NCI-H187 treated with DMSO at 0.1 percent for 48 hours (cell line): ENCODE results near the gene LRTM2.

Source experiments
- DNase-seq: peaks from one replicate; lab custom pipeline; 2025; lab: John Stamatoyannopoulos, UW

Gene LRTM2

DNA sequence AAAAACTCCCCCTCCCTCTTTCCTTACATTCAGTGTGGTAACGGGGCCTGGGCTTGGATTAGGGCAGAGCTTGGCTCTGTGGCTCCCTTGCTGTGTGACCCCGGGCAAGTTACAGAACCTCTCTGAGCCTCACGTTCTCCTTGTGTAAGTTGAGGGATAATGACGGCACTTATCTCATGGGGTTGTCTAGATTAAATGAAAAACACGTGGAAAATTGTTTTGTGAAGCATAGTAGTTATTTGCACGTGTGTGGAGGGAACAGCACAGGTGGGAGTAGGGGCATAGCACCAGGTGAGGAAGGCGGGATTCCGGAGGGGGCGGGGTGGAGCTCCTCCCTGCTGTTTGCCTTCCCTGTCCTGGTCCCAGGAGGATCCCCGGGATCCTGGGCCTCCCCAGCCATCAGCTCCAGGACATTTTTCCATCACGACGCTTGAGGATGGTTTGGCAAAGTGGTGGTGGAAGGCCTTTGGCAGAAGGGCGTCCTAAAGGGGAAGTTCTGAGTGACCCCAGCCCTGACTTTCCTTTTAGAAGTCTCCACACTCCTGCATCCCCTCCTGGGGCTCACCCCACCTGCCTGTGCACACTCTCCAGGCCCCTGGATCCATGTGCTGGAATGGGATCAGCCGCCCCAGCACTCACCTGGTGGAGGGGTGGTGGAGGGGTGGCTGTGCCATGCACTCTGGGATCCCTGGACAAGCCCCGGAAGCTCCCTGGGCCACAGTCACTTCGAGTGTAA, 22.7 kb downstream of the LRTM2 start:
- DNase-seq = no peak

DNA sequence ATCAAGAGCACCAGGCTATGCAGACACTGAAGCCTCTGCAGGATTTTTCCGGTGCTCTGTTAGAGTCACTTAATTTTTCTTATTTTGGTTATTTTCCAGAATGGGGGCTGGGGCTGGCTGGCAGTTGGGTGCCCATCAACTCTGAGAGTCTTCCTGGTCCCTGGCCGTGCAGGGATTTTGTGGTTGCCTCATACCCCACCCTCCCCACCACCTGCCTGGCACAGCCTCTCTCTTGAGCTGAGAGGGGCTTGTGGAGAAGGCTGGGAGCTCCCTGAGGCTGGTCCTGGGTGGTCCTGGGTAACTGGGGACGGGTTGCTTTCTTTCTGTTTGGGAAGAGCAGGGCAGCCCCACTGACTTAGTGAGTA, 23.3 kb downstream of the LRTM2 start:
- DNase-seq = no peak

- no peak for DNase-seq
Observed at GRCh38 chr12:1844223-1844622, 23.9 kb downstream of the LRTM2 start.

GRCh38 chr12:1844661-1845409, 24.5 kb downstream of the LRTM2 start:
- DNase-seq = no peak

DNA sequence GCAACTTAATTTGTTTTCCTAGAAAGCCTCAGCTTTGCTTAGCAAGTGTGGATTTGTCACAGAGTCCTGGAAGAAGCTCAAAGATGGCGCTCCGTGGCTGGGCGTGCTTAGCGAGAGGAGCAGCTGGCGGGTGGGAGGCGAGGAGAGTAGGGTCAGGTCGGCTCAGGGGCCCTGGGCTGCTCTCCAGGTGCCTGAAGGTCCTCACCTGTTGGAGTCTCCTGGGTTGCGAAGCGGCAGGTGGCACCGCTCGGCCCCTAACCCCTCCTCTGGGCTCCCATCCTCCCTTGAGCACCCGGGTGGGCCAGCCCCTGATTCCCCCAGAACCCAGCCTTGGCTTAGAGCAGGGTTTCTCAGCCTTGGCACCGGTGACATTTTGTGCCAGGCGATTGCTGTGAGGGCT, 25.1 kb downstream of the LRTM2 start:
- DNase-seq = no peak

GRCh38 chr12:1845886-1846285, 25.5 kb downstream of the LRTM2 start:
- no peak for DNase-seq

- DNase-seq = no peak
Observed at GRCh38 chr12:1846421-1847405, 26.3 kb downstream of the LRTM2 start.

DNA sequence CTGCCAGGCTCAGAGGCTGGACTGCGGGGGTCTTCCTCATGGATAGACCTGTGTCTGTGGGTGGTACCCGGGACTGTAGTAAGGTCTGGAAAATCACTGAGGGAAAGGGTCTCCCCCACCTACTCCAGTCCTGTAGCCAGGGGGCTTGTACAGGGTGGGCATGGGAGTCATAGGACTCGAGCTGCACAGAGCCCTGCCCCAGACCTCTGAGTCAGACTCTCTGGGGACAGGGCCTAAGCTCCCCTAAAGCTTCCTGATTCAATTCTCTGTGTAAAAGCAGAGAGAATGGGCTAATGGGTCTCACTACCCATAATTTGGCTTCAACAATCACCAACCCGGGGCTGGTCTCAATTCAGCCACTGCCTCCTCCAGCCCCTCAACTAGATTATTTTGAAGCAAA, 27.0 kb downstream of the LRTM2 start:
- DNase-seq = no peak

- no peak for DNase-seq
Observed at GRCh38 chr12:1848146-1848545, 27.8 kb downstream of the LRTM2 start.

- no peak for DNase-seq
Observed at GRCh38 chr12:1848745-1849144, 28.4 kb downstream of the LRTM2 start.

GRCh38 chr12:1851151-1851701, 30.9 kb downstream of the LRTM2 start:
- DNase-seq = no peak

DNA sequence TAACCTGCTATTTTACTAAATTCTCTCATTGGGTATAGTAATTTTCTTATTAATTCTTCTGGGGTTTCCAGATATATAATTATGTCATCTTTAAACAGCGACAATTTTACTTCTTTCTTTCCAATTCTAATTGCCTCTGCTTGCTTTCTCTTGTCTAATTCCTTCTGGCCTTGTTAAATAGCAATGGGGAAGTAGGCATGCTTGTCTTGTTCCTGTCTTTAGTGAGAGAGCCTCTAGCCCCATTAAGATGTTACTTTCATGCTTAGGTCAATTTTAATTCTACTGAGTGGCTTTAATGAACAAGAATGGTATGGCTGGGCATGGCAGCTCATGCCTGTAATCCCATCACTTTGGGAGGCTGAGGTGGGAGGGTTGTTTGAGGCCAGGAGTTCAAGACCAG, 31.7 kb downstream of the LRTM2 start:
- DNase-seq = no peak

DNA sequence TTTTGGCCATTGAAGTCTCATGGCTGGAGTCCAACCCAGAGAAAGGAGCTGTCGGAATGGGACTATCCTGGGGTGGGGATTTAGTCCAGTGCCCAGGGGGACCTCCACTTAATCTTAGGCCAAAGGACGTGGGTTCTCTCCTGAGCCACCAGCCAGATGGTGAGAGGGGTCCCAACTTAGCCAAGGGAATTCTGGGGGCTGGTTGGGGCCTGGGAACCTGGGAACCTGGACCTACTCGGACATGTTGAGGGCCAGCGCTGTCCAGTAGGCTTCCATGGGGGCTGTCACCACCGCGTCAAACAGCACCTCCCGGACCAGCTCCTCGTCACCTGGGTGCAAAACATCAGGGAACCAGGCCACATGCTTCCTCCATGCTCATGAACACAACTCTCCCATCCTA, 33.4 kb downstream of the LRTM2 start:
- DNase-seq = no peak

GRCh38 chr12:1855241-1855640, 34.9 kb downstream of the LRTM2 start:
- no peak for DNase-seq

- no peak for DNase-seq
Observed at GRCh38 chr12:1857086-1857485, 36.7 kb downstream of the LRTM2 start.

- no peak for DNase-seq
Observed at GRCh38 chr12:1857821-1858220, 37.5 kb downstream of the LRTM2 start.

DNA sequence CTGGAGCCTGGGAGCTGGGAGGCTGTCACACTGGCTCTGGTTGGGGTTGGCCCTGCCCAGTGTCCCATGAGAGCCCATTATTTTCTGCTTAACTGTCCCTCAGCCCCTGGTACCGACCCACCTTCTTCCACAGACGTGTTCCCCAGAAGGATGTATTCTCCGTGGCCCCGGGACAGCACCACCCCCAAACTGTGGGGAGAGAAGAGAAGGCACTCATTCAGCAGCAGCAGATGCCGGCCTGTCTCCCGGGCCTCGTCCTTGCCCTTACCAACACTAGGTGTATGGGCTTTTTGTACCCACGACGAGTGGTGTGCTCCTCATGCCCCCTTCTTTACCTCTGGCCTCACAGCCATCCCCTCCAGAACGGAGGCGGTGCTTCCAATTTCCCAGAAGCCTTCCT, 38.1 kb downstream of the LRTM2 start:
- DNase-seq = no peak

DNA sequence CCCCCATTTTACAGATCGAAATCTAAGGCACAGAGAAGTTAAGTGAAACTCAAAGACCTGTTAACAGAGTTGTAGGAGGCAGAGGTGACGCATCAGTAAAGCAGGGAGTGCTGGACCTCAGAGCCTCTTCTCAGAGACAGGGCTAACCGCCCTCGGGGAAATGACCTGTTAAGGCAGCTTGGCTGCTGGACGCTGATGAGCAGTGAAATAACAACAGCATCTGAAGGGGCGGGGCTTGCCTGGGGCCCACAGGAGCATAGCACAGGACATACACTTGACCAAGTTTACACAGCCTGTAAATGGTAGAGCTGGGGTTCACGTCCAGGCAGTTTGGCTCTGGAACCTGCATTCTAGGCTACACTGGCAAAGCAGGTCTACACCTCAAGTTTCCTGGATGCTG, 39.3 kb downstream of the LRTM2 start:
- DNase-seq = no peak

- no peak for DNase-seq
Observed at GRCh38 chr12:1862973-1863372, 42.6 kb downstream of the LRTM2 start.

- DNase-seq = no peak
Observed at GRCh38 chr12:1863823-1864222, 43.5 kb downstream of the LRTM2 start.

- no peak for DNase-seq
Observed at GRCh38 chr12:1864456-1864855, 44.1 kb downstream of the LRTM2 start.

DNA sequence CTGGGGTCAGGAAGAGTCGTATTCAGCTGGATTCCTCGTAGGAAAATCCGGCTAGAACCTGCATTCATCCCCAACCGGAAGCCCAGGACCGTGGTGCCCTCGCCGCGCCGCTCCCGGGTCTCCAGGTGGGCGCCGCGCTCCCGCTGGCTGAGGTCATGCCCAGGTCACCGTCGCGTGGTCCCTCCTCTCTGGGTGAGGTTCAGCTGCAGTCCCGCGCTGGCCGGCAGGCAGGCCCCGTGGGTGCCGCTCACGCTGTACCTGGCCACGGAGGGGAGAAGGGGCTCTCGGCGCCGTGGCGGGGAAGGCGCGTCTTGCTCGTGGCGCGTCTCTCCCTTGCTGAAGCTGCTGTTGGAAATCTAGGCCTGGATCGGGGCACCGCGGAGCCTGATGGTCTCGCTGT, 44.5 kb downstream of the LRTM2 start:
- DNase-seq = no peak
